ENCODE measurements around the gene TDRD12.
"Not testable (repeated sequence)": the region's sequence is repeated elsewhere in the genome, so short reads cannot be mapped to it uniquely, and the experiment has no call there.

The TDRD12 gene

DNA sequence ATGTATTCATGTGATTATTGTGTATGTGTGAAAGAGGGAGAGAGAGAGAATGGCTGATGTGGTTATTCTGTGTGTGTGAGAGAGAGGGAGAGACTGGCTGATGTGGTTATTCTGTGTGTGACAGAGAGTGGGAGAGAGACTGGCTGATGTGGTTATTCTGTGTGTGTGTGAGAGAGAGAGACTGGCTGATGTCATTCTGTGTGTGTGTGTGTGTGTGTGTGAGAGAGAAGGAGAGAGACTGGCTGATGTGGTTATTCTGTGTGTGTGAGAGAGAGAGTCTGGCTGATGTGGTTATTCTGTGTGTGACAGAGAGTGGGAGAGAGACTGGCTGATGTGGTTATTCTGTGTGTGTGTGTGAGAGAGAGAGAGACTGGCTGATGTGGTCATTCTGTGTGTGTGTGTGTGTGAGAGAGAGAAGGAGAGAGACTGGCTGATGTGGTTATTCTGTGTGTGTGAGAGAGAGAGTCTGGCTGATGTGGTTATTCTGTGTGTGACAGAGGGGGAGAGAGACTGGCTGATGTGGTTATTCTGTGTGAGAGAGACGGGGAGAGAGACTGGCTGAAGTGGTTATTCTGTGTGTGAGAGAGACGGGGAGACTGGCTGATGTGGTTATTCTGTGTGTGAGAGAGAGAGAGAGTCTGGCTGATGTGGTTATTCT lies 26.2 kb downstream of the TDRD12 start:
- H3K4me1 Mint-ChIP-seq (ENCODE audit: low read depth); H3K27ac Mint-ChIP-seq; intact Hi-C loops (cut with micrococcal nuclease); H3K27me3 Mint-ChIP-seq; H3K9me3 Mint-ChIP-seq; H3K36me3 Mint-ChIP-seq (ENCODE audit: low read depth); H3K4me3 Mint-ChIP-seq: not testable (repeated sequence)

- H3K27me3 Mint-ChIP-seq = peaks cover 11% of the 10 kb centered on the region
- H3K4me1 Mint-ChIP-seq (ENCODE audit: low read depth); intact Hi-C loops (cut with micrococcal nuclease); H3K4me3 Mint-ChIP-seq; H3K36me3 Mint-ChIP-seq (ENCODE audit: low read depth); H3K27ac Mint-ChIP-seq; H3K9me3 Mint-ChIP-seq: not testable (repeated sequence)
These were observed 27.1 kb downstream of the TDRD12 start for GRCh38 chr19:32746631-32747196.

GRCh38 chr19:32748497-32748896 lies 28.9 kb downstream of the TDRD12 start:
- peaks cover 15% of the 10 kb centered on the region for H3K27me3 Mint-ChIP-seq
- H3K4me3 Mint-ChIP-seq = no peak overlapping the region
- no peaks in the 10 kb centered on the region for H3K4me1 Mint-ChIP-seq (ENCODE audit: low read depth)
- no peaks in the 10 kb centered on the region for H3K9me3 Mint-ChIP-seq
- intact Hi-C loops (cut with micrococcal nuclease) = no loop called here
- no peak overlapping the region for H3K27ac Mint-ChIP-seq
- no peaks in the 10 kb centered on the region for H3K36me3 Mint-ChIP-seq (ENCODE audit: low read depth)

- no peaks in the 10 kb centered on the region for H3K9me3 Mint-ChIP-seq
- intact Hi-C loops (cut with micrococcal nuclease) = no loop called here
- H3K27me3 Mint-ChIP-seq = peaks cover 15% of the 10 kb centered on the region
- no peak overlapping the region for H3K27ac Mint-ChIP-seq
- H3K4me3 Mint-ChIP-seq = no peak overlapping the region
- H3K36me3 Mint-ChIP-seq (ENCODE audit: low read depth) = no peaks in the 10 kb centered on the region
- no peaks in the 10 kb centered on the region for H3K4me1 Mint-ChIP-seq (ENCODE audit: low read depth)
These were observed 29.4 kb downstream of the TDRD12 start for GRCh38 chr19:32748948-32749347.

DNA sequence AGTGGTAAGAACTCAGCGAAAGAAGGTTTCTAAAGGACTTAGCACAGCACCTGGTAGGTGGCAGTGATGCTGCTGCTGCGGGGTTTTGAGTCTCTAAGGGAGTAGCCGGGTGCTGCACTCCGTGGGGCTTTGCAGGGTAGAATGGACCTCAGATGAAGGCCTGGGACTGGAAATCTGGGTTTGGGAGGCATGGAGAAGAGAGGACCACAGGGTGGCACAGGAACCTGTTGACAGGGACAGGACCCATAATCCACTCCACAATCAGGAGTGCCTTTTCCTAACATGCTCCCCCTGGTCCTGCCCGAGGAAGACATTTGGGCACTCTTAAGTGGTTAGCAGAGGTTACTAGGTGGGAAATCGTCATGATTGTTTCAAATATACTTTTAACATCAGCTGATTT lies 29.8 kb downstream of the TDRD12 start:
- intact Hi-C loops (cut with micrococcal nuclease) = no loop called here
- Mint-ChIP-seq H3K4me1 (ENCODE audit: low read depth) (no peaks in the 10 kb centered on the region), H3K36me3 (ENCODE audit: low read depth) (no peaks in the 10 kb centered on the region), H3K9me3 (no peaks in the 10 kb centered on the region), H3K27ac (no peak overlapping the region), H3K4me3 (no peak overlapping the region), H3K27me3 (peaks cover 15% of the 10 kb centered on the region)

DNA sequence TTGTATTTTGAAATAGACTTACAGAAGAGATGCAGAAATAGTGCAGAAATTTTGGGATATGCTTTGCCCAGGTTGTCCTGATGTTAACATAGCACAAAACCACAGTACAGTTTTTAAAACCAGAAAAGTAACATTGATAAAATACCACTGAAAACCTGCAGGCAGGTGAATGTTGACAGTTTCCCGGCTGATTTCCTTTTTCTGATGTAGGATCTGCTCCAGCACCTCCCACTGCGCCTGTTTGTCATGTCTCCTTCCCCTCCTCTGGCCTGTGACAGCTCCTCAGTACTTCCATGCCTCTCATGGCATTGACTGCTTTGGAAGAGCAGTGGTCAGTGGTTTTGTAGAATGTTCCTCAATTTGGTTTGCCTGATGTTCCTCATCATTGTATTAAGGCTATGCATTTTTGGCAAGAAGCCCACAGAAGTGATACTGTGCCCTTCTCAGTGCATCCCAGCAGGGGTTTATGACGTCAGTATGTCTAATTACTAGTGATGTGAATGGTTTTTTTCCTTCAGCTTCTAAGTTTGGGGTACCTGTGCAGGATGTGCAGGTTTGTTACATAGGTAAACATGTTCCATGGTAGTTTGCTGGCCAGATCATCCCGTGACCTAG lies 31.0 kb downstream of the TDRD12 start:
- Mint-ChIP-seq H3K4me3 (no peak overlapping the region), H3K36me3 (ENCODE audit: low read depth) (no peaks in the 10 kb centered on the region), H3K27ac (no peak overlapping the region), H3K27me3 (peaks cover 13% of the 10 kb centered on the region), H3K4me1 (ENCODE audit: low read depth) (no peaks in the 10 kb centered on the region), H3K9me3 (no peaks in the 10 kb centered on the region)
- intact Hi-C loops (cut with micrococcal nuclease) = no loop called here

DNA sequence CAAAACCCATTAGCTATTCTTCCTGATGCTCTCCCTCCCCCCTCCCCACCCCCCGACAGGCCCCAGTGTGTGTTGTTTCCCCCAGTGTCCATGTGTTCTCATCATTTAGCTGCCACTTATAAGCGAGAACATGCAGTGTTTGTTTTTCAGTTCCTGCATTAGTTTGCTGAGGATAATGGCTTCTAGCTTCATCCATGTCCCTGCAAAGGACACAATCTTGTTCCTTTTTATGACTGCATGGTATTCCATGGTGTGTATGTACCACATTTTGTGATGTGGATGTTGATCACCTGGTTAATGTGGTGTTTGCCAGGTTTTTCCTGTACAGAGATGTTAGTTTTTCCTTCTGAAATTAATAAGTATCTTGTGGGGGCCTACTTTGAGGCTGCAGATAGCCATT lies 31.5 kb downstream of the TDRD12 start:
- H3K4me3 Mint-ChIP-seq = no peak overlapping the region
- H3K4me1 Mint-ChIP-seq (ENCODE audit: low read depth) = no peaks in the 10 kb centered on the region
- H3K27ac Mint-ChIP-seq = no peak overlapping the region
- peaks cover 13% of the 10 kb centered on the region for H3K27me3 Mint-ChIP-seq
- H3K36me3 Mint-ChIP-seq (ENCODE audit: low read depth) = no peaks in the 10 kb centered on the region
- no peaks in the 10 kb centered on the region for H3K9me3 Mint-ChIP-seq
- intact Hi-C loops (cut with micrococcal nuclease) = no loop called here

DNA sequence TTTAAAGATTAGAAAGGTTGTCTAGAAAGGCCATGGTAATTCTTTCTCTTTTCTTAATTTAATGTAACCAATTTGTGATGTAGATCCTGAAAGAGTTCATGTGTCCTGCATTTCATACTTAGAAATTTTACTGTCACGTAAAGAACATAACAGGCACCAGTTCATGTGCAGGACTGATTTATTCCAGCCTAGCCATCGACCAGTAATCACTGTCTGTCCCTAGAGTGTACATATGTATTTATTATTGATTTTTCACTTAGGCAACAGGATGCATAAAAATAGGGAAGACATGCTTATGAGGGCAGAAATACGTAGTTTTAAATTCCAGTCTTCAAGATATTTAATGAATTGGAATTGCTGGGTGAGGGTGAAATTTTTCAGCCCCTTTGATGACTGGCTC lies 37.6 kb downstream of the TDRD12 start:
- Mint-ChIP-seq H3K4me3 (no peak overlapping the region), H3K27me3 (no peaks in the 10 kb centered on the region), H3K36me3 (ENCODE audit: low read depth) (no peaks in the 10 kb centered on the region), H3K4me1 (ENCODE audit: low read depth) (no peaks in the 10 kb centered on the region), H3K27ac (no peak overlapping the region), H3K9me3 (no peaks in the 10 kb centered on the region)
- intact Hi-C loops (cut with micrococcal nuclease) = no loop called here

- H3K4me3 Mint-ChIP-seq; H3K27me3 Mint-ChIP-seq; intact Hi-C loops (cut with micrococcal nuclease); H3K27ac Mint-ChIP-seq; H3K9me3 Mint-ChIP-seq; H3K4me1 Mint-ChIP-seq (ENCODE audit: low read depth); H3K36me3 Mint-ChIP-seq (ENCODE audit: low read depth): not testable (repeated sequence)
These were observed 45.8 kb downstream of the TDRD12 start for GRCh38 chr19:32765365-32765764.

DNA sequence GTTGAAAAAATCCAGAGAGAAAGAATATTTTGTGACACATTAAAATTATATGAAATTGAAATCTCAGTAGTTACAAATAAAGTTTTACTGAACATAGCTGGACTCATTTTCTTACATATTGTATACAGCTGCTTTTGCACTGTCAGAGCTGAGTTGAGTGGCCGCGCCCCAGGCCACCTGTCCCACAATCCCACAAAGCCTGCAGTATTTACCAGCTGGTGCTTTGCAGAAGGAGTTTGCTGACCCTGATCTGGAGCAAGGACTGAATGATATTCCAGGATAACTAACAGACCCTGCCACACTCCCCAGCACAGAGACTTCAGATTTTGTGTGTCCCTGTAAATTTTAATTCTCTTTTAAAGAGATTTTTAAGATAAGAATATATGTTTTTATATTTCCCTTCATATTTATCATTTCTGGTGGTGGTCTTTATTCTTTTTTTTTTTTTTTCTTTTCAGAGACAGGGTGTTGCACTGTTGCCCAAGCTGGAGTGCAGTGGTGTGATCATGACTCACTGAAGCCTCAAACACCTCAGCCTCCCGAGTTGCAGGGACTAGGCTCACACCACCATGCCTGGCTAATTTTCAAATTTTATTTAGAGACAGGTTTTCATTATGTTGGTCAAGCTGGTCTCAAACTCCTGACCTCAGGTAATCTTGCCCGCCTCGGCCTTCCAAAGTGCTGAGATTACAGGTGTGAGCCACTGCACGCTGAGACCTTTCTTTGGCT lies 48.5 kb downstream of the TDRD12 start:
- Mint-ChIP-seq H3K27me3 (peaks cover 4% of the 10 kb centered on the region), H3K4me1 (ENCODE audit: low read depth) (no peaks in the 10 kb centered on the region), H3K9me3 (no peaks in the 10 kb centered on the region), H3K4me3 (no peak overlapping the region), H3K36me3 (ENCODE audit: low read depth) (no peaks in the 10 kb centered on the region), H3K27ac (no peak overlapping the region)
- intact Hi-C loops (cut with micrococcal nuclease) = no loop called here

- Mint-ChIP-seq H3K27me3 (no peaks in the 10 kb centered on the region), H3K27ac (no peak overlapping the region), H3K9me3 (no peaks in the 10 kb centered on the region), H3K4me1 (ENCODE audit: low read depth) (no peaks in the 10 kb centered on the region), H3K4me3 (no peak overlapping the region), H3K36me3 (ENCODE audit: low read depth) (no peaks in the 10 kb centered on the region)
- intact Hi-C loops (cut with micrococcal nuclease) = no loop called here
These were observed 52.0 kb downstream of the TDRD12 start for GRCh38 chr19:32771596-32771995.

DNA sequence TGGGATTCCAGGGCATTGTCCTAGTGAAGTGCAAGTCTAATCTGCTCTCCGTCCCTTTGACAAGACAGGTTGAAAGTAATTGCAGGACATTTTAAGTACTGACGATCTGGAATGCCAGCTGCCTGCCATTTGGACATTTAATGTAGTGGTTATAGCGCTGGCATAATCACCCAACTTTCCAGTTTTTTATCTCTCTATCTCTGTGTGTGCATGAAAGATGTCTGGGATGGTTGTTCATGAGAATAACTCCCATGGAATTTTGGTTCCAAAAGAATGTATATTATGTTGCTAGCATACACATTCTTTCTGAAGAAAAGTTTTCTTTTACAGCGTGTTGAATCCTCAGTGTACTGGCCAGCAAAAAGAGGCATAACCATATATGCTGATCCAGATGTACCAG lies 53.6 kb downstream of the TDRD12 start:
- intact Hi-C loops (cut with micrococcal nuclease) = no loop called here
- Mint-ChIP-seq H3K4me1 (ENCODE audit: low read depth) (no peaks in the 10 kb centered on the region), H3K36me3 (ENCODE audit: low read depth) (no peaks in the 10 kb centered on the region), H3K4me3 (no peak overlapping the region), H3K27ac (no peak overlapping the region), H3K27me3 (no peaks in the 10 kb centered on the region), H3K9me3 (no peaks in the 10 kb centered on the region)

- H3K9me3 Mint-ChIP-seq = peaks cover 13% of the 10 kb centered on the region
- H3K27me3 Mint-ChIP-seq = no peaks in the 10 kb centered on the region
- H3K4me1 Mint-ChIP-seq (ENCODE audit: low read depth) = no peaks in the 10 kb centered on the region
- intact Hi-C loops (cut with micrococcal nuclease) = no loop called here
- no peaks in the 10 kb centered on the region for H3K36me3 Mint-ChIP-seq (ENCODE audit: low read depth)
- H3K4me3 Mint-ChIP-seq = no peak overlapping the region
- no peak overlapping the region for H3K27ac Mint-ChIP-seq
These were observed 59.5 kb downstream of the TDRD12 start for GRCh38 chr19:32779082-32779481.

DNA sequence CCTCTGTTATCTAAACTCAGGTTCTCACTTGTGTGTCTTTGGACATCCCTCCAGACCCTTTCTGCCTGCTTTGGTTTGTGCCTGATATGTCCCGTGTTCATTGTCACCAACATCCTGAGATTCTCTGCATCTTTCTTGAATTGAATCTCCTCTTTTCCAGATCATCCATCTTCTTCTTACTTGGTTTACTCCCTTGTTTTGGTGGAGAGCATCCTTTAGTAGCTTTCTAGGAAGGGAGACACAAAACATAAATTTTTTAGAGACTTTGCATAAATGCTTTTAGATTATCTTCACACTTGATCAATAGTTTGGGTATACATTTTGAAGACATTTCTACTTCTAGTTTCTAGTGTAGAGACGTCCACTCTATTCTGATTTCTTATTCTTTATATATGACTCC lies 61.7 kb downstream of the TDRD12 start:
- no peaks in the 10 kb centered on the region for H3K4me1 Mint-ChIP-seq (ENCODE audit: low read depth)
- peaks cover 13% of the 10 kb centered on the region for H3K9me3 Mint-ChIP-seq
- no peak overlapping the region for H3K27ac Mint-ChIP-seq
- intact Hi-C loops (cut with micrococcal nuclease) = no loop called here
- H3K36me3 Mint-ChIP-seq (ENCODE audit: low read depth) = no peaks in the 10 kb centered on the region
- H3K4me3 Mint-ChIP-seq = no peak overlapping the region
- no peaks in the 10 kb centered on the region for H3K27me3 Mint-ChIP-seq
